Memory B cell (primary cell): ENCODE measurements around the gene LENG8.

ENCODE experiments used
- ATAC-seq: fragments of 150-1000 bp; cut with Tn5 transposase; 2 replicates; pipeline ENCODE4 v1.10.0; 2021; ENCODE audit warnings: low read depth, mild to moderate bottlenecking, moderate library complexity
- DNase-seq, 2 donors: peaks; one replicate each; pipeline ENCODE4 v3.0.0; 2022; ENCODE audit warnings: low spot score in 2 of 2
- H3K27ac Mint-ChIP-seq: one replicate; pipeline ENCODE4 v1.8.0; 2022; ENCODE audit warnings: mild to moderate bottlenecking, moderate library complexity, mixed read lengths
- H3K27me3 Mint-ChIP-seq: one replicate; pipeline ENCODE4 v1.8.0; 2022; ENCODE audit warnings: mixed read lengths
- H3K36me3 Mint-ChIP-seq: one replicate; pipeline ENCODE4 v1.8.0; 2022; ENCODE audit warnings: mild to moderate bottlenecking, mixed read lengths
- H3K4me1 Mint-ChIP-seq: one replicate; pipeline ENCODE4 v1.8.0; 2022; ENCODE audit warnings: mixed read lengths
- H3K4me3 Mint-ChIP-seq: one replicate; pipeline ENCODE4 v1.8.0; 2022; ENCODE audit warnings: mild to moderate bottlenecking, moderate library complexity, mixed read lengths
- H3K9me3 Mint-ChIP-seq: one replicate; pipeline ENCODE4 v1.8.0; 2022; ENCODE audit warnings: mixed read lengths

The LENG8 gene

GRCh38 chr19:54448774-54449700 is at the start of gene LENG8:
TSS of gene LENG8 (plus strand) at chr19:54449199. CDS start at chr19:54451345, 2,146 bp downstream.
- H3K36me3 Mint-ChIP-seq, result peaks cover 16% of the 10 kb centered on the region
- H3K27me3 Mint-ChIP-seq, result no peaks in the 10 kb centered on the region
- H3K4me1 Mint-ChIP-seq, result peaks cover 27% of the 10 kb centered on the region
- DNase-seq (peak; percentile 97), ATAC-seq (peak; percentile 89)
- H3K4me3 Mint-ChIP-seq, result peak within 1 kb of the TSS; percentile 99
- H3K27ac Mint-ChIP-seq, result peak within 1 kb of the TSS; percentile 98
- no peaks in the 10 kb centered on the region for H3K9me3 Mint-ChIP-seq

- H3K4me3 Mint-ChIP-seq, result no peak overlapping the region
- ATAC-seq (no peak), DNase-seq (no peak)
- no peak overlapping the region for H3K27ac Mint-ChIP-seq
- no peaks in the 10 kb centered on the region for H3K4me1 Mint-ChIP-seq
- peaks cover 6% of the 10 kb centered on the region for H3K27me3 Mint-ChIP-seq
- no peaks in the 10 kb centered on the region for H3K9me3 Mint-ChIP-seq
- H3K36me3 Mint-ChIP-seq, result no peaks in the 10 kb centered on the region
These were observed 48.1 kb upstream of the LENG8 start for GRCh38 chr19:54400913-54401312.

- no peak overlapping the region for H3K27ac Mint-ChIP-seq
- H3K9me3 Mint-ChIP-seq, result no peaks in the 10 kb centered on the region
- DNase-seq (no peak), ATAC-seq (no peak)
- no peaks in the 10 kb centered on the region for H3K4me1 Mint-ChIP-seq
- H3K4me3 Mint-ChIP-seq, result no peak overlapping the region
- peaks cover 5% of the 10 kb centered on the region for H3K27me3 Mint-ChIP-seq
- H3K36me3 Mint-ChIP-seq, result no peaks in the 10 kb centered on the region
These were observed 45.9 kb upstream of the LENG8 start for GRCh38 chr19:54403054-54403453.

- Mint-ChIP-seq H3K36me3 (peaks cover 2% of the 10 kb centered on the region), H3K4me3 (no peak overlapping the region), H3K27ac (no peak overlapping the region), H3K9me3 (peaks cover 2% of the 10 kb centered on the region), H3K4me1 (peaks cover 3% of the 10 kb centered on the region), H3K27me3 (peaks cover 4% of the 10 kb centered on the region)
- DNase-seq (no peak), ATAC-seq (no peak)
These were observed 43.4 kb upstream of the LENG8 start for GRCh38 chr19:54405628-54406027.

- no peak overlapping the region for H3K4me3 Mint-ChIP-seq
- H3K9me3 Mint-ChIP-seq, result peaks cover 3% of the 10 kb centered on the region
- H3K36me3 Mint-ChIP-seq, result peaks cover 2% of the 10 kb centered on the region
- H3K27ac Mint-ChIP-seq, result peak overlapping the region; percentile 96
- no peak for DNase-seq
- H3K4me1 Mint-ChIP-seq, result peaks cover 3% of the 10 kb centered on the region
- no peak for ATAC-seq
- H3K27me3 Mint-ChIP-seq, result peaks cover 9% of the 10 kb centered on the region
These were observed 41.2 kb upstream of the LENG8 start for GRCh38 chr19:54407780-54408179.

GRCh38 chr19:54408456-54409026 is 40.5 kb upstream of the LENG8 start:
- DNase-seq, result no peak
- no peak for ATAC-seq
- Mint-ChIP-seq H3K9me3 (peaks cover 6% of the 10 kb centered on the region), H3K27me3 (peaks cover 12% of the 10 kb centered on the region), H3K27ac (peak overlapping the region; percentile 96), H3K4me1 (peaks cover 3% of the 10 kb centered on the region), H3K36me3 (peaks cover 2% of the 10 kb centered on the region), H3K4me3 (no peak overlapping the region)

GRCh38 chr19:54411033-54411432 is 38.0 kb upstream of the LENG8 start:
- Mint-ChIP-seq H3K9me3 (peaks cover 13% of the 10 kb centered on the region), H3K4me1 (peaks cover 8% of the 10 kb centered on the region), H3K27me3 (peaks cover 22% of the 10 kb centered on the region), H3K27ac (peak overlapping the region; percentile 6), H3K36me3 (peaks cover 6% of the 10 kb centered on the region), H3K4me3 (no peak overlapping the region)
- no peak for ATAC-seq
- no peak for DNase-seq

- peaks cover 6% of the 10 kb centered on the region for H3K36me3 Mint-ChIP-seq
- ATAC-seq (no peak), DNase-seq (no peak)
- no peak overlapping the region for H3K27ac Mint-ChIP-seq
- peaks cover 32% of the 10 kb centered on the region for H3K27me3 Mint-ChIP-seq
- peaks cover 16% of the 10 kb centered on the region for H3K4me1 Mint-ChIP-seq
- peaks cover 13% of the 10 kb centered on the region for H3K9me3 Mint-ChIP-seq
- no peak overlapping the region for H3K4me3 Mint-ChIP-seq
These were observed 36.1 kb upstream of the LENG8 start for GRCh38 chr19:54412877-54413276.

GRCh38 chr19:54414156-54414555 is 34.8 kb upstream of the LENG8 start:
- Mint-ChIP-seq H3K4me3 (no peak overlapping the region), H3K4me1 (peaks cover 17% of the 10 kb centered on the region), H3K27me3 (peaks cover 35% of the 10 kb centered on the region), H3K9me3 (peaks cover 12% of the 10 kb centered on the region), H3K36me3 (peaks cover 5% of the 10 kb centered on the region), H3K27ac (no peak overlapping the region)
- DNase-seq (no peak), ATAC-seq (no peak)

GRCh38 chr19:54415208-54415900 is 33.6 kb upstream of the LENG8 start, which contains the start of gene TTYH1:
TSS of gene TTYH1 (plus strand) at chr19:54415464. CDS start at chr19:54415553, 89 bp downstream.
- Mint-ChIP-seq H3K9me3 (peaks cover 12% of the 10 kb centered on the region), H3K4me1 (peaks cover 17% of the 10 kb centered on the region), H3K27me3 (peaks cover 37% of the 10 kb centered on the region), H3K36me3 (peaks cover 5% of the 10 kb centered on the region), H3K4me3 (no peak within 1 kb of the TSS), H3K27ac (no peak within 1 kb of the TSS)
- ATAC-seq (peak; percentile 38), DNase-seq (peak in 1 of 2 donors; percentile 49)

- ATAC-seq, result no peak
- no peak for DNase-seq
- Mint-ChIP-seq H3K9me3 (peaks cover 11% of the 10 kb centered on the region), H3K36me3 (peaks cover 5% of the 10 kb centered on the region), H3K4me1 (peaks cover 17% of the 10 kb centered on the region), H3K27me3 (peaks cover 36% of the 10 kb centered on the region), H3K27ac (no peak overlapping the region), H3K4me3 (no peak overlapping the region)
These were observed 32.9 kb upstream of the LENG8 start for GRCh38 chr19:54415901-54416673.

- ATAC-seq (no peak), DNase-seq (no peak)
- Mint-ChIP-seq H3K27me3 (peaks cover 34% of the 10 kb centered on the region), H3K36me3 (peaks cover 5% of the 10 kb centered on the region), H3K4me3 (no peak overlapping the region), H3K27ac (no peak overlapping the region), H3K9me3 (peaks cover 10% of the 10 kb centered on the region), H3K4me1 (peaks cover 17% of the 10 kb centered on the region)
These were observed 32.1 kb upstream of the LENG8 start for GRCh38 chr19:54416695-54417491.
